Stomach (tissue), 9 donors: ENCODE measurements around the gene PFDN2. TPM values are rescaled to one million over a fixed set of nuclear protein-coding genes. Genes with fewer than 3 reads are reported as not detected.

Source experiments
- DNase-seq, 2 donors: peaks; one replicate each; pipeline versions ENCODE4 v3.0.0 to v3.0.0-alpha.2; 2013 to 2019
- H3K27ac ChIP-seq, 5 donors: fragments of 200-600 bp in 4 of 5; sonication (generic) in 4 of 5; one replicate each; pipeline ENCODE4 v1.5.1; 2013 to 2019; ENCODE audit warnings: mild to moderate bottlenecking in 1 of 5, moderate library complexity in 1 of 5
- H3K27me3 ChIP-seq, 3 donors: fragments of 200-600 bp; sonication (generic); one replicate each; pipeline ENCODE4 v1.5.1; 2017 to 2019; ENCODE audit warnings: mixed run types in 1 of 3
- H3K36me3 ChIP-seq, 4 donors: fragments of 200-600 bp; sonication (generic); 1 replicate in 3 of 4; 2 replicates in 1 of 4; pipeline ENCODE4 v1.5.1; 2016 to 2019
- H3K4me1 ChIP-seq, 4 donors: fragments of 200-600 bp; sonication (generic); one replicate each; pipeline ENCODE4 v1.5.1; 2016 to 2019
- H3K4me3 ChIP-seq, 4 donors: fragments of 200-600 bp; sonication (generic) in 3 of 4; one replicate each; pipeline ENCODE4 v1.5.1; 2016 to 2019; ENCODE audit warnings: mild to moderate bottlenecking in 1 of 4
- H3K9me3 ChIP-seq, 4 donors: fragments of 200-600 bp; sonication (generic); one replicate each; pipeline ENCODE4 v1.5.1; 2016 to 2019
- CTCF ChIP-seq, 7 experiments: fragments of 450-650 bp in 4 of 7; fragments of 200-600 bp in 3 of 7; sonication (generic) in 3 of 7; IDR thresholded peaks; one replicate each; pipeline ENCODE4 v1.5.1; 2016 to 2019; ENCODE audit warnings: antibody characterized with exemption in 7 of 7, control low read depth in 2 of 7, mild to moderate bottlenecking in 1 of 7
- EP300 ChIP-seq: sonication (generic); formaldehyde crosslinking; IDR thresholded peaks from one replicate; pipeline ENCODE4 v1.6.1; 2017; ENCODE audit warnings: antibody characterized with exemption
- POLR2A ChIP-seq, 4 donors: fragments of 450-650 bp; IDR thresholded peaks; one replicate each; pipeline ENCODE4 v1.6.1; 2016; ENCODE audit warnings: antibody characterized with exemption in 4 of 4, control low read depth in 2 of 4, mild to moderate bottlenecking in 1 of 4, moderate library complexity in 1 of 4
- POLR2AphosphoS5 ChIP-seq, 3 donors: sonication (generic); formaldehyde crosslinking; IDR thresholded peaks; one replicate each; pipeline ENCODE4 v1.6.1; 2016; ENCODE audit warnings: antibody characterized with exemption in 3 of 3
- WGBS, 5 donors: extraction: QIAGEN DNeasy Blood & Tissue Kit in 3 of 5; methylation state at CpG; one replicate each; pipeline versions ENCODE4 v1.1.5 to v1.1.7; 2013 to 2018; 5-methylcytosine and 5-hydroxymethylcytosine counted together
- intact Hi-C: fragments of 100-400 bp; cut with DNase I; formaldehyde crosslinking; loops from one replicate; pipeline ENCODE4 v1.15.1; 2023; ENCODE audit warnings: low total_unique reads
- polyA plus RNA-seq, 3 donors: library from polyadenylated mRNA; stranded (reverse); fragments of 200-250 nt; gene quantifications; one replicate each; pipeline ENCODE4 v1.2.3, GENCODE V29; 2013
- total RNA-seq, 5 donors: library from RNA; depleted of rRNA; stranded (reverse); fragments of >200 nt; gene quantifications; one replicate each; pipeline versions ENCODE4 v1.1.0 to v1.2.3, GENCODE V29; 2014 to 2016
- donor health status: healthy with polysubstance abuse.
- donor health status: Bipolar disorder and iron deficiency.
- donor health status: healthy.

The PFDN2 gene
- total and polyA plus RNA-seq, 8 donors = 11.6 to 166 (median 59.4) TPM; not detected in 2

- Histone ChIP-seq H3K4me3 (peak within 1 kb of the TSS; percentile 69 to 99 (median 93)), H3K27ac (peak within 1 kb of the TSS; percentile 87 to 93 (median 90)), H3K27me3 (no peaks in the 10 kb centered on the region), H3K36me3 (peaks cover 9 to 59% (median 53%) of the 10 kb centered on the region in 4 donors), H3K9me3 (no peaks in the 10 kb centered on the region), H3K4me1 (peaks cover 36 to 60% (median 52%) of the 10 kb centered on the region in 4 donors)
- intact Hi-C loops = no loop called here
- TF ChIP-seq CTCF (IDR thresholded peaks at IDR 0.05) (peak in 3 of 7 experiments; percentile 9 to 16 (median 12)), POLR2A (IDR thresholded peaks at IDR 0.05) (peak in 1 of 4 donors; percentile 21), POLR2AphosphoS5 (IDR thresholded peaks at IDR 0.05) (peak; percentile 46 to 87 (median 70)), EP300 (no peak)
- 1 to 2% (median 2%) methylated on average over 28 to 60 of the region's 60 CpGs for WGBS, 5 donors
- DNase-seq = peak; percentile 94 to 98
Measured at GRCh38 chr1:161159087-161159912, 41.5 kb upstream of the PFDN2 start, which contains the start of gene USP21. USP21 (plus strand) TSS chr1:161159500; CDS start chr1:161160641, 1,141 bp downstream.

DNA sequence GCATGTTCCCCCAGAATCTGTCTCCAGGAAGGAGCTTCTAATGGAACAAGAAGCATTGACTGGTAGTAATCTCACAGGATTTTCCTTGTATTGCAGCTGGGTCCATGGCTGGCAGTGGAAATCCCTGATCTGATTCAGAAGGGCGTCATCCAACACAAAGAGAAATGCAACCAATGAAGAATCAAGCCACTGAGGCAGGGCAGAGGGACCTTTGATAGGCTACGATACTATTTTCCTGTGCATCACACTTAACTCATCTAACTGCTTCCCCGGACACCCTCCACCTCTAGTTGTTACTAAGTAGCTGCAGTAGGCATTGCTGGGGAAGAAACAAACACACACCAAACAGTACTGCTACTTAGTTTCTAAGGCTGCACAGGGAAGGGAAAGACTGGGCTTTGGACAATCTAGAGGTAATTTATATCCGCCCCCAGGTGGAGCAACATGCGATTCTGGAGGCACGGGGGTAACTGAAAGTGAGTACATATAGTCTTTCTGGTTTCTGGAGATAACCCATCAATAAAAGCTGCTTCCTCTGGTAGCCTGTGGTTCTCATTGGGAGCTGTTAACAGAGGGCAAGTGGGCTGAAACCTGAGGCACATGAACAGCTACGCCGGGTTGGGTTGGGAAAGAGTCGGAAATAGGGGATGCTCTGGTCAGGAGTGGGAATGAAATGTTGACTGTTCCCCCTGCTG is 40.6 kb upstream of the PFDN2 start:
- TF ChIP-seq EP300 (no peak), POLR2AphosphoS5 (IDR thresholded peaks at IDR 0.05) (no peak), CTCF (IDR thresholded peaks at IDR 0.05) (no peak), POLR2A (IDR thresholded peaks at IDR 0.05) (no peak)
- Histone ChIP-seq H3K4me1 (peaks cover 37 to 62% (median 53%) of the 10 kb centered on the region in 4 donors), H3K27ac (peak overlapping the region; percentile 87 to 93 (median 90)), H3K9me3 (no peaks in the 10 kb centered on the region), H3K4me3 (peak overlapping the region; percentile 69 to 99 (median 93)), H3K27me3 (no peaks in the 10 kb centered on the region), H3K36me3 (peaks cover 9 to 51% (median 44%) of the 10 kb centered on the region in 4 donors)
- no peak for DNase-seq
- WGBS, 5 donors = 55 to 68% (median 60%) methylated on average over 9 of the region's 9 CpGs
- intact Hi-C loops = no loop called here

DNA sequence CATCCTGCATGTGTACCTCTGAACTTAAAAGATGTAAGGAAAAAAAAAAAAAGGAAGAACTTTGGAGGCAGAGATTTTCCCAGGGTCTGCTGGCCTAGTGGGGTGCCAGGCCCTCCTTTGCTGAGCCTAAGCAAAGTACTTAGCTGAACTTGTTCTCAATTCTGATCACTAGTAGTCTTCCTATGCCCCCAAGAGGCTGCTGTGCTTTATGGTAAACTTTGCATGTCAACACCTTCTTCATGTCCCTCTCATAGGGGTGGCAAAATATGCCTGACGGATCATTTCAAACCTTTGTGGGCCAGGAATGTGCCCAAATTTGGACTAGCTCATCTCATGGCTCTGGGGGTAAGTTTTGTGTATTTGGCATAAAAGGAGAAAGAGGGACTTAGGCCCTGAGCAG is 40.0 kb upstream of the PFDN2 start:
- Histone ChIP-seq H3K9me3 (no peaks in the 10 kb centered on the region), H3K36me3 (peaks cover 9 to 45% (median 38%) of the 10 kb centered on the region in 4 donors), H3K4me1 (peaks cover 37 to 65% (median 54%) of the 10 kb centered on the region in 4 donors), H3K27ac (no peak overlapping the region), H3K27me3 (no peaks in the 10 kb centered on the region), H3K4me3 (no peak overlapping the region)
- 84 to 100% (median 95%) methylated on average over 1 of the region's 1 CpG for WGBS, 5 donors
- intact Hi-C loops = no loop called here
- no peak for DNase-seq
- no peak for TF ChIP-seq EP300

GRCh38 chr1:161153682-161154337 is 36.0 kb upstream of the PFDN2 start, which contains the start of gene UFC1:
UFC1 (plus strand) TSS chr1:161153978; CDS start chr1:161153998, 20 bp downstream.
- peak in 2 of 3 donors; percentile 53 to 82 for TF ChIP-seq POLR2AphosphoS5 (IDR thresholded peaks at IDR 0.05)
- no peak for TF ChIP-seq EP300
- TF ChIP-seq CTCF (IDR thresholded peaks at IDR 0.05) = peak in 1 of 7 experiments; percentile 8
- no peaks in the 10 kb centered on the region for H3K27me3 ChIP-seq
- DNase-seq = peak; percentile 80 to 96
- peak within 1 kb of the TSS; percentile 93 to 99 (median 96) for H3K27ac ChIP-seq
- WGBS, 5 donors = 0 to 1% (median 0%) methylated on average over 33 of the region's 33 CpGs
- H3K4me1 ChIP-seq = peaks cover 16 to 34% (median 24%) of the 10 kb centered on the region in 4 donors
- peaks cover 5 to 21% (median 19%) of the 10 kb centered on the region in 4 donors for H3K36me3 ChIP-seq
- no peaks in the 10 kb centered on the region for H3K9me3 ChIP-seq
- intact Hi-C loops = no loop called here
- peak within 1 kb of the TSS; percentile 72 to 77 (median 74) for H3K4me3 ChIP-seq
